ENCODE results near the gene RHOT2. TPM values are rescaled to one million over a fixed set of nuclear protein-coding genes. Genes with fewer than 3 reads are reported as not detected.
A peak's percentile ranks its signal among the peaks of the same experiment; 100 is the strongest.

RHOT2 gene
- total and polyA plus RNA-seq, 9 of the 15 experiments (the other 6 are each of a cell fraction or from before 2014, with no cell fraction given) = 5.0 to 373 (median 112) TPM

DNA sequence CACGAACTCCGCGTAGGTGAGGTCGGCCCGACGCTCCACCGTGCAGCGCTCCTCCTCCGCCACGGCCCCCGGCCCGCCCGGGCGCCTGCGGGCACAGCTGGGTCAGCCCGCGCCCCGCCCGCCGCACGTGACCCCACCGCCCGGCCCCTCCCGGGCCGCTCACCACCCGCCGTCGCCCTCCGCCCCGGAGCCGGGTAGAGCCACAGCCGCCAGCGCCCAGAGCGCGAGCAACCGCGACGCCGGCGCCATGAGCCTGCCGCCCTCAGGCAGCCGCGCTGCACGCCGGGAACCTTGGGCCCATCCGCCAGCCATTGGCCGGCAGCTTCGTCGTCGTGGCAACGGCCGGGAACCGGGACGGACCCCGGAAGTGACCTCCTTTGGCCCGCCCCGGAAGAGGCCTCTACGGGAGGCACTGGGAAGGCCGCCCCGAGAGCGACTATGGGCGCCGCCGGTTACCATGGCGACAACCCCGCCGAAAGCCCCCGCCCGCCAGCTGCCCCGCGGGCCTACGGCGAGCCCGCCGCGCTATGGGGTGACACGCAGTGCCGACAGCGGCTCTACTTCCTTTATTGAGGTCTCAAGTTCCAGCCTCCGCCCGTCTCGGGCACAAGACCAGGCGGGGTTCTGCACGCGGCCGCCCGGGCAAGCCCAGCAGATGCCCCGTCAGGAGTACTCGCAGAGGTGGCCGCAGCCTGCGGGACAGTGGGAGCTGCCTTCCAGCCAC lies 16.3 kb downstream of the RHOT2 start, which contains the start of gene JMJD8 (continued):
- peak; percentile 88 for TF ChIP-seq POLR2G (IDR thresholded peaks at IDR 0.05; ENCODE audit: low read depth, low read length)
- TF ChIP-seq, protein P1, sequence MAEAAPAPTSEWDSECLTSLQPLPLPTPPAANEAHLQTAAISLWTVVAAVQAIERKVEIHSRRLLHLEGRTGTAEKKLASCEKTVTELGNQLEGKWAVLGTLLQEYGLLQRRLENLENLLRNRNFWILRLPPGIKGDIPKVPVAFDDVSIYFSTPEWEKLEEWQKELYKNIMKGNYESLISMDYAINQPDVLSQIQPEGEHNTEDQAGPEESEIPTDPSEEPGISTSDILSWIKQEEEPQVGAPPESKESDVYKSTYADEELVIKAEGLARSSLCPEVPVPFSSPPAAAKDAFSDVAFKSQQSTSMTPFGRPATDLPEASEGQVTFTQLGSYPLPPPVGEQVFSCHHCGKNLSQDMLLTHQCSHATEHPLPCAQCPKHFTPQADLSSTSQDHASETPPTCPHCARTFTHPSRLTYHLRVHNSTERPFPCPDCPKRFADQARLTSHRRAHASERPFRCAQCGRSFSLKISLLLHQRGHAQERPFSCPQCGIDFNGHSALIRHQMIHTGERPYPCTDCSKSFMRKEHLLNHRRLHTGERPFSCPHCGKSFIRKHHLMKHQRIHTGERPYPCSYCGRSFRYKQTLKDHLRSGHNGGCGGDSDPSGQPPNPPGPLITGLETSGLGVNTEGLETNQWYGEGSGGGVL (CRISPR knock-in tag; IDR thresholded peaks at IDR 0.05) = no peak
- TF ChIP-seq L3MBTL2 (IDR thresholded peaks at IDR 0.05) = peak; percentile 97
- no peak for TF ChIP-seq TAL1 (IDR thresholded peaks at IDR 0.05)
- no peak for TF ChIP-seq FOXJ3 (CRISPR knock-in tag; IDR thresholded peaks at IDR 0.05)
- no peak for TF ChIP-seq ZBTB17 (CRISPR knock-in tag; IDR thresholded peaks at IDR 0.05)
- TF ChIP-seq ZNF778 (CRISPR knock-in tag; IDR thresholded peaks at IDR 0.05) = no peak
- no peak for TF ChIP-seq DNMT1 (IDR thresholded peaks at IDR 0.05)
- TF ChIP-seq RBM15 (IDR thresholded peaks at IDR 0.05; ENCODE audit: insufficient read depth, low read length) = no peak
- no peak for TF ChIP-seq NCOA4 (IDR thresholded peaks at IDR 0.05; ENCODE audit: partially characterized antibody)
- no peak for TF ChIP-seq KLF10 (CRISPR knock-in tag; IDR thresholded peaks at IDR 0.05)
- TF ChIP-seq DDX20 (tag; IDR thresholded peaks at IDR 0.05; ENCODE audit: low read depth) = no peak
- TF ChIP-seq ZNF140 (CRISPR knock-in tag; IDR thresholded peaks at IDR 0.05) = no peak
- TF ChIP-seq PHB (CRISPR knock-in tag; IDR thresholded peaks at IDR 0.05) = 0 out of 2 replicates have a peak, but pooled peaks have one; percentile 30
- TF ChIP-seq ELF4 (CRISPR knock-in tag; IDR thresholded peaks at IDR 0.05) = 0 out of 2 replicates have a peak, but pooled peaks have one; percentile 16
- TF ChIP-seq, protein P2, sequence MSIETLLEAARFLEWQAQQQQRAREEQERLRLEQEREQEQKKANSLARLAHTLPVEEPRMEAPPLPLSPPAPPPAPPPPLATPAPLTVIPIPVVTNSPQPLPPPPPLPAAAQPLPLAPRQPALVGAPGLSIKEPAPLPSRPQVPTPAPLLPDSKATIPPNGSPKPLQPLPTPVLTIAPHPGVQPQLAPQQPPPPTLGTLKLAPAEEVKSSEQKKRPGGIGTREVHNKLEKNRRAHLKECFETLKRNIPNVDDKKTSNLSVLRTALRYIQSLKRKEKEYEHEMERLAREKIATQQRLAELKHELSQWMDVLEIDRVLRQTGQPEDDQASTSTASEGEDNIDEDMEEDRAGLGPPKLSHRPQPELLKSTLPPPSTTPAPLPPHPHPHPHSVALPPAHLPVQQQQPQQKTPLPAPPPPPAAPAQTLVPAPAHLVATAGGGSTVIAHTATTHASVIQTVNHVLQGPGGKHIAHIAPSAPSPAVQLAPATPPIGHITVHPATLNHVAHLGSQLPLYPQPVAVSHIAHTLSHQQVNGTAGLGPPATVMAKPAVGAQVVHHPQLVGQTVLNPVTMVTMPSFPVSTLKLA (conservative IDR thresholded peaks at IDR 0.05) = peak in 1 of 2 experiments; percentile 71; a peak in 3 of 4 replicates
- no peak for TF ChIP-seq ZNF561 (CRISPR knock-in tag; conservative IDR thresholded peaks at IDR 0.05)
- TF ChIP-seq ZNF644 (tag; IDR thresholded peaks at IDR 0.05; ENCODE audit: low read depth) = no peak
- no peak for TF ChIP-seq NR1H2 (CRISPR knock-in tag; IDR thresholded peaks at IDR 0.05)
- TF ChIP-seq, protein P3, sequence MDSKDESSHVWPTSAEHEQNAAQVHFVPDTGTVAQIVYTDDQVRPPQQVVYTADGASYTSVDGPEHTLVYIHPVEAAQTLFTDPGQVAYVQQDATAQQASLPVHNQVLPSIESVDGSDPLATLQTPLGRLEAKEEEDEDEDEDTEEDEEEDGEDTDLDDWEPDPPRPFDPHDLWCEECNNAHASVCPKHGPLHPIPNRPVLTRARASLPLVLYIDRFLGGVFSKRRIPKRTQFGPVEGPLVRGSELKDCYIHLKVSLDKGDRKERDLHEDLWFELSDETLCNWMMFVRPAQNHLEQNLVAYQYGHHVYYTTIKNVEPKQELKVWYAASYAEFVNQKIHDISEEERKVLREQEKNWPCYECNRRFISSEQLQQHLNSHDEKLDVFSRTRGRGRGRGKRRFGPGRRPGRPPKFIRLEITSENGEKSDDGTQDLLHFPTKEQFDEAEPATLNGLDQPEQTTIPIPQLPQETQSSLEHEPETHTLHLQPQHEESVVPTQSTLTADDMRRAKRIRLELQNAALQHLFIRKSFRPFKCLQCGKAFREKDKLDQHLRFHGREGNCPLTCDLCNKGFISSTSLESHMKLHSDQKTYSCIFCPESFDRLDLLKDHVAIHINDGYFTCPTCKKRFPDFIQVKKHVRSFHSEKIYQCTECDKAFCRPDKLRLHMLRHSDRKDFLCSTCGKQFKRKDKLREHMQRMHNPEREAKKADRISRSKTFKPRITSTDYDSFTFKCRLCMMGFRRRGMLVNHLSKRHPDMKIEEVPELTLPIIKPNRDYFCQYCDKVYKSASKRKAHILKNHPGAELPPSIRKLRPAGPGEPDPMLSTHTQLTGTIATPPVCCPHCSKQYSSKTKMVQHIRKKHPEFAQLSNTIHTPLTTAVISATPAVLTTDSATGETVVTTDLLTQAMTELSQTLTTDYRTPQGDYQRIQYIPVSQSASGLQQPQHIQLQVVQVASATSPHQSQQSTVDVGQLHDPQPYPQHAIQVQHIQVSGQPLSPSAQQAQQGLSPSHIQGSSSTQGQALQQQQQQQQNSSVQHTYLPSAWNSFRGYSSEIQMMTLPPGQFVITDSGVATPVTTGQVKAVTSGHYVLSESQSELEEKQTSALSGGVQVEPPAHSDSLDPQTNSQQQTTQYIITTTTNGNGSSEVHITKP (IDR thresholded peaks at IDR 0.05; ENCODE audit: partially characterized antibody) = no peak
- TF ChIP-seq SRSF7 (optimal IDR thresholded peaks at IDR 0.05; ENCODE audit: low read depth, low read length) = no peak
- TF ChIP-seq GATAD2B (IDR thresholded peaks at IDR 0.05; ENCODE audit: borderline replicate concordance) = peak; percentile 90
- TF ChIP-seq TRIM24 (IDR thresholded peaks at IDR 0.05) = no peak

Data from K562 (cell line).